Smooth muscle cell of the brain vasculature (primary cell): ENCODE measurements around the gene RBM42.
"Not testable (repeated sequence)": the region's sequence is repeated elsewhere in the genome, so short reads cannot be mapped to it uniquely, and the experiment has no call there.

ENCODE experiments used
- DNase-seq: peaks from one replicate; pipeline ENCODE4 v3.0.0-alpha.2; 2012; ENCODE audit warnings: low read depth, low spot score

Gene RBM42

GRCh38 chr19:35650581-35650980 is 21.7 kb downstream of the RBM42 start:
- DNase-seq: no peak

GRCh38 chr19:35654828-35655227 is 26.0 kb downstream of the RBM42 start:
- DNase-seq: not testable (repeated sequence)

- DNase-seq: no peak
These were observed 26.8 kb downstream of the RBM42 start for GRCh38 chr19:35655600-35655999.

GRCh38 chr19:35656700-35657099 is 27.9 kb downstream of the RBM42 start:
- no peak for DNase-seq

- DNase-seq: no peak
These were observed 29.3 kb downstream of the RBM42 start for GRCh38 chr19:35657904-35658700.

GRCh38 chr19:35661995-35662340 is 33.1 kb downstream of the RBM42 start:
- DNase-seq: no peak

- no peak for DNase-seq
These were observed 35.1 kb downstream of the RBM42 start for GRCh38 chr19:35663981-35664380.

GRCh38 chr19:35665157-35665556 is 36.3 kb downstream of the RBM42 start:
- DNase-seq: no peak

- no peak for DNase-seq
These were observed 36.8 kb downstream of the RBM42 start for GRCh38 chr19:35665604-35666003.

GRCh38 chr19:35666251-35666913 is 37.5 kb downstream of the RBM42 start, which contains the start of gene UPK1A:
TSS of gene UPK1A (plus strand) at chr19:35666517. CDS start at chr19:35666813, 296 bp downstream.
- no peak for DNase-seq

- DNase-seq: no peak
These were observed 40.7 kb downstream of the RBM42 start for GRCh38 chr19:35669566-35669965.

- DNase-seq: no peak
These were observed 41.1 kb downstream of the RBM42 start for GRCh38 chr19:35669974-35670373.

- no peak for DNase-seq
These were observed 41.9 kb downstream of the RBM42 start for GRCh38 chr19:35670686-35671085.

GRCh38 chr19:35671818-35672217 is 43.0 kb downstream of the RBM42 start:
- no peak for DNase-seq

- no peak for DNase-seq
These were observed 44.4 kb downstream of the RBM42 start for GRCh38 chr19:35673121-35673804.

GRCh38 chr19:35675589-35676140 is 46.8 kb downstream of the RBM42 start:
- DNase-seq: no peak
